Urothelium cell line (cell line): ENCODE data around the gene CPD.

Source experiments
- DNase-seq: peaks from one replicate; pipeline ENCODE4 v3.0.0; 2011; ENCODE audit warnings: low spot score, mixed read lengths
- FAIRE-seq: peaks from 2 replicates; lab custom pipeline; 2011; peaks lifted over from hg19 to GRCh38; lab: Jason Lieb, UNC

CPD gene

GRCh38 chr17:30483159-30483558 lies 104.4 kb downstream of the CPD start:
- FAIRE-seq, result no peak
- DNase-seq, result no peak

- DNase-seq, result no peak
- FAIRE-seq, result no peak
Measured at GRCh38 chr17:30493780-30494179, 115.1 kb downstream of the CPD start.

- FAIRE-seq, result no peak
Measured at GRCh38 chr17:30495586-30495985, 116.9 kb downstream of the CPD start.

GRCh38 chr17:30503558-30503957 lies 124.8 kb downstream of the CPD start:
- no peak for DNase-seq

More at GRCh38 chr17:30495586-30495985, 116.9 kb downstream of the CPD start:
- no peak for DNase-seq

GRCh38 chr17:30505868-30506417 lies 127.2 kb downstream of the CPD start:
- FAIRE-seq, result no peak
- DNase-seq, result no peak

More at GRCh38 chr17:30503558-30503957, 124.8 kb downstream of the CPD start:
- FAIRE-seq, result no peak

GRCh38 chr17:30506481-30506880 lies 127.8 kb downstream of the CPD start:
- DNase-seq (no peak), FAIRE-seq (no peak)

- FAIRE-seq, result no peak
Measured at GRCh38 chr17:30513346-30513745, 134.6 kb downstream of the CPD start.

GRCh38 chr17:30514895-30515596 lies 136.3 kb downstream of the CPD start:
- no peak for DNase-seq
- FAIRE-seq, result no peak

More at GRCh38 chr17:30513346-30513745, 134.6 kb downstream of the CPD start:
- no peak for DNase-seq

- DNase-seq (no peak), FAIRE-seq (no peak)
Measured at GRCh38 chr17:30517786-30518185, 139.1 kb downstream of the CPD start.

- no peak for DNase-seq
- FAIRE-seq, result no peak
Measured at GRCh38 chr17:30519166-30519565, 140.4 kb downstream of the CPD start.
